ENCODE measurements around the gene CERK. TPM values are rescaled to one million over a fixed set of nuclear protein-coding genes. Genes with fewer than 3 reads are reported as not detected.

The CERK gene
- total RNA-seq, 2 donors from 2014 or later, result 54.9 to 57.6 TPM

DNA sequence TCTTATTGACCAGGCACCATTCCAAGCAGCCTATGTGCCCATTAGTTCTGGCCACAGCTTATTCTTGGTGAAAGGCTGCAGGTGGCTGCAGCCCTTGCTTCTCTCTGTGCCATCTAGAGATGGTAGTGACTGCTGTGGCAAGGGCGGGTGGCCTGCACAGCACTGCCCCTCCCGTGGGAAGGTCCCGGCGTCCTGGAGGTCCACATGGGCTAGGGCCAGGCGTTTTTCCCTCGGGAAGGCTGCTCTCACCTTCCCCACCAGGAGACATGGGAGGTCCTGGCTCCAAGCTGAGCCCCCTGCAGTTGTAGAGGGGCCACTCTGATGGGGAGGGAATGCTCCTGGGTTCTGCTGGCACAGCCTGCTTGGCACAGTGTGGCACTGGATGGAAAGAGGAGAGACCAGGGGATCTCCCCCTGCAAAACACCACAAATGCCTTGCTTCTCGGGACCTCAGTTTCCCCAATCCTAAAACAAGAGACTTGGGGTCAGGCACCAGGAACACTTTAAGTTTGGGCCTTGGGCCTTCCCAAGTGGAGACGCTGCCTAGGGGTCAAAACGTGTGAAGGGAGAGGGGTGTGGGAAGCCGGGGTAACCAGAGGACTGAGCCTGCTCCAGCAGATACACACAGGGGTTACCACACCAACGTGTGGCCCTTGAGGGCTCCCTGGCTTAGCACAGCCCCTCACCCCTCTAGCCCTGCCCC is 14.4 kb upstream of the CERK start:
- TF ChIP-seq, protein P1, sequence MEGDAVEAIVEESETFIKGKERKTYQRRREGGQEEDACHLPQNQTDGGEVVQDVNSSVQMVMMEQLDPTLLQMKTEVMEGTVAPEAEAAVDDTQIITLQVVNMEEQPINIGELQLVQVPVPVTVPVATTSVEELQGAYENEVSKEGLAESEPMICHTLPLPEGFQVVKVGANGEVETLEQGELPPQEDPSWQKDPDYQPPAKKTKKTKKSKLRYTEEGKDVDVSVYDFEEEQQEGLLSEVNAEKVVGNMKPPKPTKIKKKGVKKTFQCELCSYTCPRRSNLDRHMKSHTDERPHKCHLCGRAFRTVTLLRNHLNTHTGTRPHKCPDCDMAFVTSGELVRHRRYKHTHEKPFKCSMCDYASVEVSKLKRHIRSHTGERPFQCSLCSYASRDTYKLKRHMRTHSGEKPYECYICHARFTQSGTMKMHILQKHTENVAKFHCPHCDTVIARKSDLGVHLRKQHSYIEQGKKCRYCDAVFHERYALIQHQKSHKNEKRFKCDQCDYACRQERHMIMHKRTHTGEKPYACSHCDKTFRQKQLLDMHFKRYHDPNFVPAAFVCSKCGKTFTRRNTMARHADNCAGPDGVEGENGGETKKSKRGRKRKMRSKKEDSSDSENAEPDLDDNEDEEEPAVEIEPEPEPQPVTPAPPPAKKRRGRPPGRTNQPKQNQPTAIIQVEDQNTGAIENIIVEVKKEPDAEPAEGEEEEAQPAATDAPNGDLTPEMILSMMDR (conservative IDR thresholded peaks at IDR 0.05), result no peak
- Histone ChIP-seq H3K36me3 (ENCODE audit: control insufficient read depth, insufficient read depth, low read length) (no peaks in the 10 kb centered on the region), H3K9me3 (ENCODE audit: control insufficient read depth, low read length) (peaks cover 26% of the 10 kb centered on the region), H3K27ac (ENCODE audit: low read depth, low read length) (no peak overlapping the region), H3K9ac (ENCODE audit: extremely low read depth, low read length, poor library complexity, severe bottlenecking) (no peak overlapping the region), H3K4me1 (ENCODE audit: control insufficient read depth, insufficient read depth, low read length) (no peaks in the 10 kb centered on the region), H3K27me3 (ENCODE audit: control insufficient read depth, insufficient read depth, low read length, poor library complexity, severe bottlenecking) (peaks cover 9% of the 10 kb centered on the region), H3K4me3 (ENCODE audit: low read length) (no peak overlapping the region)
- Mint-ChIP-seq H3K4me1 (no peaks in the 10 kb centered on the region), H3K27ac (no peak overlapping the region), H3K4me3 (no peak overlapping the region), H3K36me3 (ENCODE audit: low read depth) (peaks cover 9% of the 10 kb centered on the region), H3K27me3 (ENCODE audit: insufficient read depth) (peaks cover 13% of the 10 kb centered on the region), H3K9me3 (peaks cover 28% of the 10 kb centered on the region)
- DNase-seq, result no peak
- 81 to 87% methylated on average over 6 to 10 of the region's 11 CpGs for WGBS, 2 experiments (ENCODE audit: insufficient coverage in 1 of 2, insufficient read length in 1 of 2)

DNA sequence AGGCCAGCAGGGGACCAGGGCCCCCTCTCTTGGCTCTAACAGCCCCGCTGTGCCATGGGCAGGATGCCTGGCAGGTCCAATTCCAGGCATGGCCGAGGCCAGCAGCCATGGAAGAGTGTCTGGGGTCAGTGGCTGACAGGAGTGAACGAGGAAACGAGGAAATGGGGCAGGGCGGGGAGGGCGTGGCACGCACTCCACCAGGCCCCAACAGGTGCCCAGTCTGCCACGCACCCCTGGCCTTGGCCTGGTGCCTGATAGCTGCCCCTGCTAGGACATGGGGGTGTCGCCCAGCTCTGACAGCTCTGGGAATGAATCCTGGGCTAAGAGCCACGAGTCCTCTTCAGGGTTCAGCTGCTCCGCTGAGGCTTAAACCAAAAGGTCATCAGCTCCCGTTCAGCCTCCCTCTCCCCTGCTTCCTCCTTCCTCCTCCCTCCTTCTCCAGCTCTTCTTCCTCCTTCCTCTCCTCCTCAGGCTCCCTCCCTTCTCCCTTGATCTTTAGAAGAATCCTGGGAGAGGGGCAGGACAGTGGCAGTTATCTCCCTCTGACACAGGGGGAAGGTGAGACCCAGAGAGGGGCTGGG is 12.9 kb upstream of the CERK start:
- no peak overlapping the region for H3K4me3 Mint-ChIP-seq
- DNase-seq, result no peak
- no peak overlapping the region for H3K27ac ChIP-seq (ENCODE audit: low read depth, low read length)
- no peak overlapping the region for H3K9ac ChIP-seq (ENCODE audit: extremely low read depth, low read length, poor library complexity, severe bottlenecking)
- H3K36me3 Mint-ChIP-seq (ENCODE audit: low read depth), result peaks cover 1% of the 10 kb centered on the region
- H3K4me1 Mint-ChIP-seq, result no peaks in the 10 kb centered on the region
- H3K4me3 ChIP-seq (ENCODE audit: low read length), result no peak overlapping the region
- no peaks in the 10 kb centered on the region for H3K36me3 ChIP-seq (ENCODE audit: control insufficient read depth, insufficient read depth, low read length)
- peaks cover 21% of the 10 kb centered on the region for H3K27me3 ChIP-seq (ENCODE audit: control insufficient read depth, insufficient read depth, low read length, poor library complexity, severe bottlenecking)
- peaks cover 11% of the 10 kb centered on the region for H3K9me3 ChIP-seq (ENCODE audit: control insufficient read depth, low read length)
- H3K9me3 Mint-ChIP-seq, result peaks cover 13% of the 10 kb centered on the region
- peaks cover 28% of the 10 kb centered on the region for H3K27me3 Mint-ChIP-seq (ENCODE audit: insufficient read depth)
- no peak overlapping the region for H3K27ac Mint-ChIP-seq
- H3K4me1 ChIP-seq (ENCODE audit: control insufficient read depth, insufficient read depth, low read length), result no peaks in the 10 kb centered on the region
- 80 to 82% methylated on average over 11 to 12 of the region's 12 CpGs for WGBS, 2 experiments (ENCODE audit: insufficient coverage in 1 of 2, insufficient read length in 1 of 2)
- TF ChIP-seq, protein P1 (conservative IDR thresholded peaks at IDR 0.05), result no peak

DNA sequence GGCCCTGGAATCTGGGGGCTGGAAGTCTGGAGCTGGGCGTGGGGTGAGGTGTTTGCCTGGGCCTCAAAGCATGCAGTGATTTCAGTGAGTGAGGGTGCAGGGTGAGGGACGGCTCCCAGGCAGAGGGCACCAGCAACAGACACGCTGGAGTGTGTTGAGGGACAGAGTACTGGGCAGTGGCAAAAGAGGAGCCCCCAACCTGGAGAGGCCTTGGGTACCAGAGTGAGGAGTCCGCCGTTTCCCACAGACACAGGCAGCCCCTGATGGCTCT is 12.4 kb upstream of the CERK start:
- H3K4me1 ChIP-seq (ENCODE audit: control insufficient read depth, insufficient read depth, low read length), result no peaks in the 10 kb centered on the region
- H3K9ac ChIP-seq (ENCODE audit: extremely low read depth, low read length, poor library complexity, severe bottlenecking), result no peak overlapping the region
- Mint-ChIP-seq H3K4me3 (no peak overlapping the region), H3K9me3 (peaks cover 11% of the 10 kb centered on the region), H3K4me1 (no peaks in the 10 kb centered on the region), H3K27ac (no peak overlapping the region), H3K27me3 (ENCODE audit: insufficient read depth) (peaks cover 28% of the 10 kb centered on the region), H3K36me3 (ENCODE audit: low read depth) (no peaks in the 10 kb centered on the region)
- H3K36me3 ChIP-seq (ENCODE audit: control insufficient read depth, insufficient read depth, low read length), result no peaks in the 10 kb centered on the region
- no peak overlapping the region for H3K27ac ChIP-seq (ENCODE audit: low read depth, low read length)
- H3K4me3 ChIP-seq (ENCODE audit: low read length), result no peak overlapping the region
- H3K27me3 ChIP-seq (ENCODE audit: control insufficient read depth, insufficient read depth, low read length, poor library complexity, severe bottlenecking), result peaks cover 21% of the 10 kb centered on the region
- TF ChIP-seq, protein P1 (conservative IDR thresholded peaks at IDR 0.05), result no peak
- H3K9me3 ChIP-seq (ENCODE audit: control insufficient read depth, low read length), result peaks cover 7% of the 10 kb centered on the region
- DNase-seq, result no peak
- 87 to 90% methylated on average over 2 to 5 of the region's 5 CpGs for WGBS, 2 experiments (ENCODE audit: insufficient coverage in 1 of 2, insufficient read length in 1 of 2)

Data from endodermal cell (in vitro differentiated cells).